Astrocyte (in vitro differentiated cells and primary cell): ENCODE measurements around the gene RNGTT. TPM values are rescaled to one million over a fixed set of nuclear protein-coding genes. Genes with fewer than 3 reads are reported as not detected.

ENCODE experiments used
- DNase-seq: peaks from one replicate; pipeline ENCODE4 v3.0.0-alpha.2; 2010; ENCODE audit warnings: low read depth
- FAIRE-seq: peaks from 2 replicates; lab custom pipeline; 2011; peaks lifted over from hg19 to GRCh38; lab: Jason Lieb, UNC
- H2AFZ ChIP-seq: 2 replicates; pipeline ENCODE4 v1.6.0; 2012; ENCODE audit warnings: low read depth, low read length, inconsistent platforms
- H3K27ac ChIP-seq: 2 replicates; pipeline ENCODE4 v1.5.1; 2011; ENCODE audit warnings: low read depth, low read length, inconsistent platforms
- H3K27me3 ChIP-seq: 2 replicates; pipeline ENCODE4 v1.6.0; 2011; ENCODE audit warnings: low read length, inconsistent platforms; ENCODE audit not compliant: insufficient read depth
- H3K36me3 ChIP-seq: 2 replicates; pipeline ENCODE4 v1.5.1; 2011; ENCODE audit warnings: low read length, inconsistent platforms; ENCODE audit not compliant: insufficient read depth
- H3K4me1 ChIP-seq: 2 replicates; pipeline ENCODE4 v1.5.1; 2011; ENCODE audit warnings: low read length, inconsistent platforms; ENCODE audit not compliant: insufficient read depth
- H3K4me2 ChIP-seq: 2 replicates; pipeline ENCODE4 v1.6.0; 2012; ENCODE audit warnings: low read length, inconsistent platforms
- H3K4me3 ChIP-seq: 2 replicates; pipeline ENCODE4 v1.5.1; 2011; ENCODE audit warnings: low read depth, mild to moderate bottlenecking, low read length, inconsistent platforms; ENCODE audit not compliant: insufficient read depth
- H3K79me2 ChIP-seq: 2 replicates; pipeline ENCODE4 v1.6.0; 2012; ENCODE audit warnings: mild to moderate bottlenecking, low read length, inconsistent platforms; ENCODE audit not compliant: insufficient read depth
- H3K9ac ChIP-seq: 2 replicates; pipeline ENCODE4 v1.6.0; 2012; ENCODE audit warnings: mild to moderate bottlenecking, low read length, inconsistent platforms
- H3K9me3 ChIP-seq: 2 replicates; pipeline ENCODE4 v1.5.1; 2012; ENCODE audit warnings: low read depth, mild to moderate bottlenecking, low read length, inconsistent platforms; ENCODE audit not compliant: insufficient read depth
- H4K20me1 ChIP-seq: 2 replicates; pipeline ENCODE4 v1.6.0; 2012; ENCODE audit warnings: low read length, inconsistent platforms; ENCODE audit not compliant: insufficient read depth
- H3K27ac Mint-ChIP-seq: one replicate; pipeline ENCODE4 v1.8.0; 2021; ENCODE audit warnings: mild to moderate bottlenecking, mixed read lengths; ENCODE audit not compliant: unreplicated experiment
- H3K27me3 Mint-ChIP-seq: one replicate; pipeline ENCODE4 v1.8.0; 2021; ENCODE audit warnings: low read depth, mixed read lengths; ENCODE audit not compliant: unreplicated experiment
- H3K36me3 Mint-ChIP-seq: one replicate; pipeline ENCODE4 v1.8.0; 2021; ENCODE audit warnings: low read depth, mixed read lengths; ENCODE audit not compliant: unreplicated experiment
- H3K4me1 Mint-ChIP-seq: one replicate; pipeline ENCODE4 v1.8.0; 2021; ENCODE audit warnings: low read depth, mixed read lengths; ENCODE audit not compliant: unreplicated experiment
- H3K4me3 Mint-ChIP-seq: one replicate; pipeline ENCODE4 v1.8.0; 2021; ENCODE audit warnings: mild to moderate bottlenecking, moderate library complexity, mixed read lengths; ENCODE audit not compliant: unreplicated experiment
- H3K9me3 Mint-ChIP-seq: one replicate; pipeline ENCODE4 v1.8.0; 2021; ENCODE audit warnings: mild to moderate bottlenecking, mixed read lengths; ENCODE audit not compliant: unreplicated experiment
- CTCF ChIP-seq: IDR thresholded peaks from 2 replicates; pipeline ENCODE4 v1.5.1; 2011; ENCODE audit warnings: low read depth, mild to moderate bottlenecking, inconsistent platforms, low read length, moderate library complexity; ENCODE audit not compliant: insufficient read depth
- EZH2 ChIP-seq: IDR thresholded peaks from 2 replicates; pipeline ENCODE4 v1.6.1; 2012; ENCODE audit warnings: mild to moderate bottlenecking, low read length, inconsistent platforms; ENCODE audit not compliant: insufficient read depth
- total RNA-seq: library from RNA; stranded (reverse); gene quantifications from 2 replicates; pipeline ENCODE4 v1.2.1, GENCODE V29; 2021

Gene RNGTT
- total RNA-seq, 1 donor from 2014 or later = 16.0 TPM

DNA sequence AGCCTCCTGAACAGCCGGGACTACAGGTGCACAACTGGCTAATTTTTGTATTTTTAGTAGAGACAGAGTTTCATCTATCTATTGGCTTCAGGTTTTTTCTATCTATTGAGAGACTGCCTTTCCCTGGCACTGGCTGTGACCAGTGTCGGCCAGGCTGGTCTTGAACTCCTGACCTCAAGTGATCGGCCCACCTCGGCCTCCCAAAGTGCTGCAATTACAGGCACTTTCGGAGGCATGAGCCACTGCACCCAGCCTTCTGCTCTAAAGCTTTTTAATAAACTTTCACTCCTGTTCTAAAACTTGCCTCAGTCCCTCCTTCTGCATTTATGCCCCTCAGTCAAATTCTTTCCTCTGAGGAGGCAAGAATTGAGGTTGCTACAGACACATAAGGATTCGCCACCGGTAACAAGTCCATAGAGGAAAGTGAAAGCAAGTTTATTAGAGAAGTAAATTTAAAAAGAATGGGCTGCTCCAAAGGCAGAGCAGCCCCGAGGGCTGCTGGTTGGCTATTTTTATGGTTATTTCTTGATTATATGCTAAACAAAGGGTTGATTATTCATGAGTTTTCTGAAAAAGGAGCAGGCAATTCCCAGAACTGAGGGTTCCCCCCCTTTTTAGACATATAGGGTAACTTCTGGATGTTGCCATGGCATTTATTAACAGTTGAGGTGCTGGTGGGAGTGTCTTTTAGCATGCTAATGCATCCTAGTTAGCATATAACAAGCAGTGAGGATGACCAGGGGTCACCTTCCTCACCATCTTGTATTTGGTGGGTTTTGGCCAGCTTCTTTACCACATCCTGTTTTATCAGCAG is 44.8 kb upstream of the RNGTT start:
- FAIRE-seq (no peak), DNase-seq (no peak)
- no peaks in the 10 kb centered on the region for H3K4me1 ChIP-seq
- Mint-ChIP-seq H3K27ac (no peak overlapping the region), H3K36me3 (no peaks in the 10 kb centered on the region), H3K4me1 (peaks cover 8% of the 10 kb centered on the region), H3K9me3 (no peaks in the 10 kb centered on the region), H3K4me3 (no peak overlapping the region), H3K27me3 (no peaks in the 10 kb centered on the region)
- TF ChIP-seq CTCF = no peak
- no peak for TF ChIP-seq EZH2
- H3K9ac ChIP-seq = no peak overlapping the region
- no peaks in the 10 kb centered on the region for H3K27me3 ChIP-seq
- no peak overlapping the region for H3K27ac ChIP-seq
- no peaks in the 10 kb centered on the region for H3K36me3 ChIP-seq
- H3K79me2 ChIP-seq = no peaks in the 10 kb centered on the region
- H2AFZ ChIP-seq = no peak overlapping the region
- H3K4me3 ChIP-seq = no peak overlapping the region
- H3K9me3 ChIP-seq = no peaks in the 10 kb centered on the region
- H4K20me1 ChIP-seq = no peaks in the 10 kb centered on the region
- peak overlapping the region; percentile 30 for H3K4me2 ChIP-seq

- H3K4me1 Mint-ChIP-seq = peaks cover 8% of the 10 kb centered on the region
- H3K9ac ChIP-seq = no peak overlapping the region
- no peaks in the 10 kb centered on the region for H3K27me3 ChIP-seq
- H3K27ac ChIP-seq = no peak overlapping the region
- H2AFZ ChIP-seq = no peak overlapping the region
- DNase-seq = no peak
- H3K79me2 ChIP-seq = no peaks in the 10 kb centered on the region
- no peak for TF ChIP-seq CTCF
- TF ChIP-seq EZH2 = no peak
- FAIRE-seq = no peak
- H3K4me3 ChIP-seq = no peak overlapping the region
- no peak overlapping the region for H3K27ac Mint-ChIP-seq
- no peaks in the 10 kb centered on the region for H3K9me3 ChIP-seq
- no peaks in the 10 kb centered on the region for H3K36me3 ChIP-seq
- H3K4me2 ChIP-seq = peak overlapping the region; percentile 30
- no peaks in the 10 kb centered on the region for H3K36me3 Mint-ChIP-seq
- no peaks in the 10 kb centered on the region for H3K9me3 Mint-ChIP-seq
- no peak overlapping the region for H3K4me3 Mint-ChIP-seq
- H4K20me1 ChIP-seq = no peaks in the 10 kb centered on the region
- peaks cover 2% of the 10 kb centered on the region for H3K27me3 Mint-ChIP-seq
- H3K4me1 ChIP-seq = no peaks in the 10 kb centered on the region
These were observed 44.0 kb upstream of the RNGTT start for GRCh38 chr6:89007209-89008000.
